Measurements from ENCODE around the gene CBX1. TPM values are rescaled to one million over a fixed set of nuclear protein-coding genes. Genes with fewer than 3 reads are reported as not detected.

The CBX1 gene
- total RNA-seq, 4 donors from 2014 or later, result 18.4 to 27.5 (median 22.3) TPM

GRCh38 chr17:48031966-48032365 lies 69.3 kb downstream of the CBX1 start:
- Histone ChIP-seq H3K27ac (no peak overlapping the region), H3K27me3 (no peaks in the 10 kb centered on the region), H3K9me3 (no peaks in the 10 kb centered on the region), H3K4me1 (peaks cover 22% of the 10 kb centered on the region), H3K4me3 (no peak overlapping the region), H3K36me3 (peaks cover 3% of the 10 kb centered on the region)
- DNase-seq (ENCODE audit: low spot score in 2 of 2), result no peak
- TF ChIP-seq CTCF (IDR thresholded peaks at IDR 0.05) (no peak), EP300 (IDR thresholded peaks at IDR 0.05) (no peak), POLR2AphosphoS5 (IDR thresholded peaks at IDR 0.05) (no peak), POLR2A (IDR thresholded peaks at IDR 0.05) (no peak)
- WGBS, result 93% methylated on average over 6 of the region's 6 CpGs

DNA sequence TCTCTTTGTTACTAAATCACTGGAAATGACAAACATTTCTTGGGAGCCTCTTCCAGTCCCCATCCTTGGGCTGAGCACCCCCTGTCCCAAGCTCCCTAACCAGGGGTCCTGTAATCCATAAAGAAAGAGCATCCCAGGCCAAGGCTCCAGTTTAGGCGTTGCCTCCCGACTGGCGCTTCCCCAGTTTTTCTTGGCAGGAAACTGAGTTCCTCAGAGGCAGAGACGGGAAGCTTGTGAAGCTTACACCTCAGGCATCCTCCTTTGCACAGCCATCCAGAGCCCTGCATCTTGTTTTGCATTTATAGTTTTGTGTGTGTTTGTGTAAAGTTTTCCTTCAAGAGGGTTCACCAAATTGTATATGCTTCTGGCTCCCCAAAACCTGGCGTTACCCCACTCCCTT lies 70.7 kb downstream of the CBX1 start:
- Histone ChIP-seq H3K9me3 (no peaks in the 10 kb centered on the region), H3K4me3 (no peak overlapping the region), H3K36me3 (peaks cover 3% of the 10 kb centered on the region), H3K27ac (peak overlapping the region; percentile 15), H3K27me3 (no peaks in the 10 kb centered on the region), H3K4me1 (peaks cover 31% of the 10 kb centered on the region)
- 34% methylated on average over 5 of the region's 5 CpGs for WGBS
- TF ChIP-seq EP300 (IDR thresholded peaks at IDR 0.05) (no peak), POLR2AphosphoS5 (IDR thresholded peaks at IDR 0.05) (no peak), CTCF (IDR thresholded peaks at IDR 0.05) (no peak), POLR2A (IDR thresholded peaks at IDR 0.05) (no peak)
- no peak for DNase-seq (ENCODE audit: low spot score in 2 of 2)

GRCh38 chr17:48028736-48029135 lies 72.5 kb downstream of the CBX1 start:
- Histone ChIP-seq H3K4me3 (no peak overlapping the region), H3K27ac (no peak overlapping the region), H3K4me1 (peaks cover 46% of the 10 kb centered on the region), H3K9me3 (no peaks in the 10 kb centered on the region), H3K27me3 (no peaks in the 10 kb centered on the region), H3K36me3 (peaks cover 3% of the 10 kb centered on the region)
- DNase-seq (ENCODE audit: low spot score in 2 of 2), result no peak
- 100% methylated on average over 1 of the region's 1 CpG for WGBS
- TF ChIP-seq CTCF (IDR thresholded peaks at IDR 0.05), result no peak
- no peak for TF ChIP-seq POLR2AphosphoS5 (IDR thresholded peaks at IDR 0.05)
- no peak for TF ChIP-seq EP300 (IDR thresholded peaks at IDR 0.05)
- TF ChIP-seq POLR2A (IDR thresholded peaks at IDR 0.05), result no peak

GRCh38 chr17:48027322-48027981 lies 73.8 kb downstream of the CBX1 start:
- TF ChIP-seq EP300 (IDR thresholded peaks at IDR 0.05), result no peak
- no peak for TF ChIP-seq POLR2AphosphoS5 (IDR thresholded peaks at IDR 0.05)
- TF ChIP-seq POLR2A (IDR thresholded peaks at IDR 0.05), result no peak
- no peak for TF ChIP-seq CTCF (IDR thresholded peaks at IDR 0.05)
- peak overlapping the region; percentile 3 for H3K27ac ChIP-seq
- DNase-seq (ENCODE audit: low spot score in 2 of 2), result no peak
- H3K4me3 ChIP-seq, result no peak overlapping the region
- no peaks in the 10 kb centered on the region for H3K27me3 ChIP-seq
- WGBS, result 80% methylated on average over 12 of the region's 12 CpGs
- H3K36me3 ChIP-seq, result no peaks in the 10 kb centered on the region
- H3K9me3 ChIP-seq, result no peaks in the 10 kb centered on the region
- H3K4me1 ChIP-seq, result peaks cover 59% of the 10 kb centered on the region

DNA sequence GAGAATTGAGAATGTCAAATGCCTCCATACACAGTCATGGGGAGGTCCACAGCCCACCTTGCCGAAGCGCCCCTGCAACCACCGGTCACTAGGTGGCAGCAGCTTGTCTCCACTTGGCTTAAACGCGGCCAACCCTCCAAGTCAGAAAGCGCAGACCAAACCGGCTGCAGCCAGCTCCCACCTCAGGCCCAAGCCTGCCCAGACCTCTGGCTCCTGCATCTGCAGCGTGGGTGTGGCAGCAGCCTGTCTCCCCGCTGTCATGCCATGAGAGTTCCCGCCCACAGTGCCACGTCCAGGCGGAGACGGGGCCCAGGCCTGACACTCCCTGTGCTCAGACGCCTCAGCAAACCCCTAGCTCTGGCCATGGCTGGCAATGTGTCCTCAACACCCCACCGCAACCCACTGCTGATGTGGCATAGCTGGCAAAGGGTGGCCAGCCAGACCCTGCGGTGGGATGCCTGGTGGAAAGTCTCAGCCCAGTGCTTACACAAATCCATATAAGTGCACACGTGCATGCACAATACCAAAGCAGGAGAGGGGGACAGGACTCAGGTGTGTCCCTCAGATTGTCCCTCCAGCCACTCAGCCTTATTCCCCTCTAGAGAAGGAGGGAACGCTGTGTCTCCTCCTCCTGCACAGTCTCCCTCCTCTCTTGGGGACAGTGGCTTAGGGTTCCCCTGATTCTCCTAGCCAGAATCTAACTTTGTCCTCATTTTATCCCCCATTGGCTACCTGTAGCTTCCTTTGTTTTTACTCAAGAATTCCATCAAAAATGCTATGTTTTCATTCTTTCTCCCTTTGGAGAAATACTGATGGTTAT lies 74.6 kb downstream of the CBX1 start:
- peak in 1 of 3 donors; percentile 64 for TF ChIP-seq POLR2AphosphoS5 (IDR thresholded peaks at IDR 0.05)
- TF ChIP-seq CTCF (IDR thresholded peaks at IDR 0.05), result peak; percentile 82 to 86
- no peak for TF ChIP-seq EP300 (IDR thresholded peaks at IDR 0.05)
- no peak for TF ChIP-seq POLR2A (IDR thresholded peaks at IDR 0.05)
- WGBS, result 12% methylated on average over 4 of the region's 18 CpGs
- Histone ChIP-seq H3K27me3 (no peaks in the 10 kb centered on the region), H3K9me3 (no peaks in the 10 kb centered on the region), H3K36me3 (no peaks in the 10 kb centered on the region), H3K27ac (peak overlapping the region; percentile 80), H3K4me3 (peak overlapping the region; percentile 51), H3K4me1 (peaks cover 64% of the 10 kb centered on the region)
- peak; percentile 88 to 94 for DNase-seq (ENCODE audit: low spot score in 2 of 2)

Measured in suprapubic skin (tissue), 4 donors.